HG03342 (cell line): Measurements from ENCODE around the gene EPS8.

ENCODE experiments used
- ATAC-seq: cut with Tn5 transposase; IDR thresholded peaks from one replicate; pipeline ENCODE4 v1.9.1; 2021; ENCODE audit warnings: mild to moderate bottlenecking, moderate library complexity; ENCODE audit not compliant: unreplicated experiment

EPS8 gene

GRCh38 chr12:15613981-15614380 is 175.2 kb downstream of the EPS8 start:
- no peak for ATAC-seq

GRCh38 chr12:15608941-15609340 is 180.2 kb downstream of the EPS8 start:
- no peak for ATAC-seq

- no peak for ATAC-seq
These were observed 180.8 kb downstream of the EPS8 start for GRCh38 chr12:15608406-15608805.

GRCh38 chr12:15605881-15606590 is 183.2 kb downstream of the EPS8 start:
- ATAC-seq, result no peak

- no peak for ATAC-seq
These were observed 185.6 kb downstream of the EPS8 start for GRCh38 chr12:15603474-15604085.

GRCh38 chr12:15602051-15602672 is 187.0 kb downstream of the EPS8 start:
- ATAC-seq, result no peak

- no peak for ATAC-seq
These were observed 187.9 kb downstream of the EPS8 start for GRCh38 chr12:15601210-15601800.

GRCh38 chr12:15600223-15600935 is 188.8 kb downstream of the EPS8 start:
- ATAC-seq, result no peak

GRCh38 chr12:15599266-15600037 is 189.7 kb downstream of the EPS8 start:
- no peak for ATAC-seq

GRCh38 chr12:15597125-15597830 is 191.9 kb downstream of the EPS8 start:
- ATAC-seq, result no peak

GRCh38 chr12:15596174-15596573 is 193.0 kb downstream of the EPS8 start:
- ATAC-seq, result no peak

- ATAC-seq, result no peak
These were observed 196.3 kb downstream of the EPS8 start for GRCh38 chr12:15592934-15593333.

- no peak for ATAC-seq
These were observed 197.4 kb downstream of the EPS8 start for GRCh38 chr12:15591811-15592210.

- ATAC-seq, result peak; percentile 98
These were observed 198.9 kb downstream of the EPS8 start for GRCh38 chr12:15590180-15590826.

- ATAC-seq, result no peak
These were observed 199.7 kb downstream of the EPS8 start for GRCh38 chr12:15589328-15590032.

- peak; percentile 54 for ATAC-seq
These were observed 204.7 kb downstream of the EPS8 start for GRCh38 chr12:15584366-15585041.

GRCh38 chr12:15583804-15584203 is 205.4 kb downstream of the EPS8 start:
- no peak for ATAC-seq

- ATAC-seq, result no peak
These were observed 208.2 kb downstream of the EPS8 start for GRCh38 chr12:15581006-15581405.
